Neural cell (in vitro differentiated cells): ENCODE data around the gene IFNE. TPM values are rescaled to one million over a fixed set of nuclear protein-coding genes. Genes with fewer than 3 reads are reported as not detected.

ENCODE experiments used
- H2AFZ ChIP-seq: fragments of 200-600, 300-800 bp; sonication (generic), shearing (Covaris generic); 2 replicates; pipeline ENCODE4 v1.6.0; 2014; ENCODE audit warnings: low read depth, mild to moderate bottlenecking, antibody characterized with exemption, low read length, moderate library complexity
- H3F3A ChIP-seq: fragments of 200-600 bp; shearing (Covaris generic); 2 replicates; pipeline ENCODE4 v1.6.1; 2016; ENCODE audit warnings: mild to moderate bottlenecking, moderate library complexity, mixed read lengths, antibody characterized with exemption, low read length; ENCODE audit not compliant: insufficient read depth, poor library complexity, severe bottlenecking
- H3K27ac ChIP-seq: fragments of 200-600, 300-800 bp; sonication (generic), shearing (Covaris generic); 2 replicates; pipeline ENCODE4 v1.5.1; 2014; ENCODE audit warnings: mild to moderate bottlenecking, low read length, moderate library complexity
- H3K27me3 ChIP-seq: fragments of 300-800, 200-600 bp; sonication (generic), shearing (Covaris generic); 2 replicates; pipeline ENCODE4 v1.6.0; 2014; ENCODE audit warnings: mild to moderate bottlenecking, low read depth, low read length, moderate library complexity; ENCODE audit not compliant: insufficient read depth
- H3K36me3 ChIP-seq: fragments of 300-800, 200-600 bp; sonication (generic), shearing (Covaris generic); 2 replicates; pipeline ENCODE4 v1.5.1; 2014; ENCODE audit warnings: mild to moderate bottlenecking, antibody characterized with exemption, low read length, moderate library complexity; ENCODE audit not compliant: insufficient read depth
- H3K4me2 ChIP-seq: fragments of 300-800, 200-600 bp; sonication (generic), shearing (Covaris generic); 2 replicates; pipeline ENCODE4 v1.6.0; 2014; ENCODE audit warnings: mild to moderate bottlenecking, low read length
- H3K4me3 ChIP-seq: fragments of 300-800, 200-600 bp; sonication (generic), shearing (Covaris generic); 2 replicates; pipeline ENCODE4 v1.5.1; 2014; ENCODE audit warnings: mild to moderate bottlenecking, low read length, moderate library complexity
- H3K79me2 ChIP-seq: fragments of 200-600 bp; shearing (Covaris generic); replicated peaks from 2 replicates; pipeline ENCODE4 v1.6.0; 2014; ENCODE audit warnings: mild to moderate bottlenecking, low read length, moderate library complexity; ENCODE audit not compliant: insufficient read depth
- H3K9ac ChIP-seq: fragments of 300-800, 200-600 bp; sonication (generic), shearing (Covaris generic); 2 replicates; pipeline ENCODE4 v1.6.1; 2016; ENCODE audit warnings: mild to moderate bottlenecking, low read length, mixed read lengths
- H3K9me2 ChIP-seq: fragments of 200-600 bp; shearing (Covaris generic); 2 replicates; pipeline ENCODE4 v1.6.1; 2016; ENCODE audit warnings: mild to moderate bottlenecking, low read length, mixed read lengths; ENCODE audit not compliant: insufficient read depth
- H3K9me3 ChIP-seq: fragments of 200-600, 300-800 bp; sonication (generic), shearing (Covaris generic); 2 replicates; pipeline ENCODE4 v1.6.1; 2016; ENCODE audit warnings: mild to moderate bottlenecking, mixed run types, low read length, moderate library complexity, mixed read lengths
- H4K20me1 ChIP-seq: fragments of 200-600 bp; shearing (Covaris generic); 2 replicates; pipeline ENCODE4 v1.6.1; 2016; ENCODE audit warnings: mild to moderate bottlenecking, mixed run types; ENCODE audit not compliant: insufficient read depth
- EP300 ChIP-seq: fragments of 450-650 bp; conservative IDR thresholded peaks from 2 replicates; pipeline ENCODE4 v1.6.1; 2014; ENCODE audit warnings: antibody characterized with exemption, mild to moderate bottlenecking, moderate library complexity; ENCODE audit not compliant: poor library complexity, severe bottlenecking
- EZH2 ChIP-seq: fragments of 200-600, 300-800 bp; shearing (Covaris generic), sonication (generic); IDR thresholded peaks from 2 replicates; pipeline ENCODE4 v1.6.1; 2014; ENCODE audit warnings: antibody characterized with exemption, low read length, borderline replicate concordance, mild to moderate bottlenecking; ENCODE audit not compliant: insufficient read depth, poor library complexity, severe bottlenecking
- MXI1 ChIP-seq: fragments of 450-650 bp; conservative IDR thresholded peaks from 2 replicates; pipeline ENCODE4 v1.6.1; 2014; ENCODE audit warnings: antibody characterized with exemption, mild to moderate bottlenecking; ENCODE audit not compliant: poor library complexity, severe bottlenecking
- POLR2AphosphoS5 ChIP-seq: IDR thresholded peaks from 2 replicates; pipeline ENCODE4 v1.6.1; 2012
- RAD21 ChIP-seq: fragments of 450-650 bp; conservative IDR thresholded peaks from 2 replicates; pipeline ENCODE4 v1.6.1; 2014; ENCODE audit warnings: antibody characterized with exemption, mild to moderate bottlenecking, moderate library complexity
- REST ChIP-seq: IDR thresholded peaks from 2 replicates; pipeline ENCODE4 v1.6.1; 2012; ENCODE audit warnings: borderline replicate concordance
- SMC3 ChIP-seq: fragments of 450-650 bp; conservative IDR thresholded peaks from 2 replicates; pipeline ENCODE4 v1.6.1; 2014; ENCODE audit warnings: antibody characterized with exemption, mild to moderate bottlenecking, moderate library complexity; ENCODE audit not compliant: poor library complexity
- TAF1 ChIP-seq: IDR thresholded peaks from 2 replicates; pipeline ENCODE4 v1.6.1; 2012; ENCODE audit warnings: low read depth
- polyA plus RNA-seq: library from polyadenylated mRNA; depleted of rRNA; stranded (reverse); fragments of >200 nt; gene quantifications from 2 replicates; pipeline ENCODE4 v1.2.3, GENCODE V29; 2014
- TF ChIP-seq, protein P1 (sequence below): fragments of 450-650 bp; IDR thresholded peaks from 2 replicates; pipeline ENCODE4 v1.5.1; 2014; ENCODE audit warnings: antibody characterized with exemption, mild to moderate bottlenecking, moderate library complexity; ENCODE audit not compliant: poor library complexity, severe bottlenecking

The IFNE gene
- polyA plus RNA-seq, 1 donor from 2014 or later = not detected

DNA sequence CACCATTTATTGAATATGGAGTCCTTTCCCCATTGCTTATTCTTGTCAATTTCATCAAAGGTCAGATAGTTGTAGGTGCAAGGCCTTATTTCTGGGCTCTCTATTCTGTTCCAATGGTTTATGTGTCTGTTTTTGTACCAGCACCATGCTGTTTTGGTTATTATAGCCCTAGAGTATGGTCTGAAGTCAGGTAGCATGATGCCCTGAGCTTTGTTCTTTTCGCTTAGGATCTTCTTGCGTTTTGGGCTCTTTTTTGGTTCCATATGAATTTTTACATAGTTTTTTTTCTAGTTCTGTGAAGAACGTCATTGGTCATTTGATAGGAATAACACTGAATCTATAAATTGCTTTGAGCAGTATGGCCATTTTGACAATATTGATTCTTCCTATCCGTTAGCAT is 40.2 kb upstream of the IFNE start:
- Histone ChIP-seq H3K27me3 (no peaks in the 10 kb centered on the region), H3K36me3 (no peaks in the 10 kb centered on the region), H3K9ac (no peak overlapping the region), H3F3A (no peaks in the 10 kb centered on the region), H3K4me3 (no peak overlapping the region), H3K9me2 (no peaks in the 10 kb centered on the region), H3K4me2 (no peak overlapping the region), H3K9me3 (no peaks in the 10 kb centered on the region), H4K20me1 (no peaks in the 10 kb centered on the region), H3K27ac (no peak overlapping the region), H2AFZ (no peak overlapping the region), H3K79me2 (no peaks in the 10 kb centered on the region)
- no peak for TF ChIP-seq RAD21
- no peak for TF ChIP-seq MXI1
- no peak for TF ChIP-seq POLR2AphosphoS5
- TF ChIP-seq, protein P1, sequence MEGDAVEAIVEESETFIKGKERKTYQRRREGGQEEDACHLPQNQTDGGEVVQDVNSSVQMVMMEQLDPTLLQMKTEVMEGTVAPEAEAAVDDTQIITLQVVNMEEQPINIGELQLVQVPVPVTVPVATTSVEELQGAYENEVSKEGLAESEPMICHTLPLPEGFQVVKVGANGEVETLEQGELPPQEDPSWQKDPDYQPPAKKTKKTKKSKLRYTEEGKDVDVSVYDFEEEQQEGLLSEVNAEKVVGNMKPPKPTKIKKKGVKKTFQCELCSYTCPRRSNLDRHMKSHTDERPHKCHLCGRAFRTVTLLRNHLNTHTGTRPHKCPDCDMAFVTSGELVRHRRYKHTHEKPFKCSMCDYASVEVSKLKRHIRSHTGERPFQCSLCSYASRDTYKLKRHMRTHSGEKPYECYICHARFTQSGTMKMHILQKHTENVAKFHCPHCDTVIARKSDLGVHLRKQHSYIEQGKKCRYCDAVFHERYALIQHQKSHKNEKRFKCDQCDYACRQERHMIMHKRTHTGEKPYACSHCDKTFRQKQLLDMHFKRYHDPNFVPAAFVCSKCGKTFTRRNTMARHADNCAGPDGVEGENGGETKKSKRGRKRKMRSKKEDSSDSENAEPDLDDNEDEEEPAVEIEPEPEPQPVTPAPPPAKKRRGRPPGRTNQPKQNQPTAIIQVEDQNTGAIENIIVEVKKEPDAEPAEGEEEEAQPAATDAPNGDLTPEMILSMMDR = no peak
- TF ChIP-seq EZH2 = no peak
- TF ChIP-seq SMC3 = no peak
- TF ChIP-seq REST = no peak
- no peak for TF ChIP-seq TAF1
- no peak for TF ChIP-seq EP300

DNA sequence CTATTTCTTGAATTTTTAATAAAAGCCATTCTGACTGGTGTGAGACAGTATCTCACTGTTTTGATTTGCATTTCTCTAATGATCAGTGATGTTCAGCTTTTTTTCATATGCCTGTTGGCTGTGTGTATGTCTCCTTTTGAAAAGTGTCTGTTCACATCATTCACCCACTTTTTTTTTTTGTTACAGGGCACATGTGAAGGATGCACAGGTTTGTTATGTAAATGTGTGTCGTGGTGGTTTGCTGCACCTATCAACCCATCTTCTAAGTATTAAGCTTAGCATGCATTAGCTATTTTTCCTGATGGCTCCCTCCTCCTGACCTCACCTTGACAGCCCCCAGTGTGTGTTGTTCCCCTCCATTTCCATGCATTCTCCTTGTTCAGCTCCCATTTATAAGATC is 39.3 kb upstream of the IFNE start:
- H3K27me3 ChIP-seq = no peaks in the 10 kb centered on the region
- no peaks in the 10 kb centered on the region for H3K36me3 ChIP-seq
- no peaks in the 10 kb centered on the region for H3K9me2 ChIP-seq
- no peak overlapping the region for H3K27ac ChIP-seq
- no peaks in the 10 kb centered on the region for H3K9me3 ChIP-seq
- no peaks in the 10 kb centered on the region for H3F3A ChIP-seq
- H3K4me3 ChIP-seq = no peak overlapping the region
- no peak overlapping the region for H3K4me2 ChIP-seq
- H3K9ac ChIP-seq = no peak overlapping the region
- no peaks in the 10 kb centered on the region for H3K79me2 ChIP-seq
- TF ChIP-seq MXI1 (no peak), TAF1 (no peak), POLR2AphosphoS5 (no peak), RAD21 (no peak), EZH2 (no peak), REST (no peak), EP300 (no peak), SMC3 (no peak)
- TF ChIP-seq, protein P1 = no peak
- H4K20me1 ChIP-seq = no peaks in the 10 kb centered on the region
- H2AFZ ChIP-seq = no peak overlapping the region
